Ishikawa (cell line): ENCODE data around the gene OR2AE1.

Experiments
- CEBPB ChIP-seq: IDR thresholded peaks from 2 replicates; pipeline ENCODE4 v1.6.1; 2012
- CREB1 ChIP-seq: IDR thresholded peaks from 2 replicates; pipeline ENCODE4 v1.6.1; 2012; ENCODE audit warnings: low read depth
- EGR1 ChIP-seq: IDR thresholded peaks from 2 replicates; pipeline ENCODE4 v1.6.1; 2012
- EP300 ChIP-seq: IDR thresholded peaks from 2 replicates; pipeline ENCODE4 v1.6.1; 2012; ENCODE audit warnings: borderline replicate concordance
- FOXM1 ChIP-seq: IDR thresholded peaks from 2 replicates; pipeline ENCODE4 v1.6.1; 2012; ENCODE audit warnings: low read depth, borderline replicate concordance
- NFIC ChIP-seq: IDR thresholded peaks from 2 replicates; pipeline ENCODE4 v1.6.1; 2012
- RAD21 ChIP-seq: IDR thresholded peaks from 2 replicates; pipeline ENCODE4 v1.6.1; 2012; ENCODE audit warnings: low read depth
- REST ChIP-seq: IDR thresholded peaks from 2 replicates; pipeline ENCODE4 v1.6.1; 2012; ENCODE audit warnings: low read depth, mild to moderate bottlenecking
- TAF1 ChIP-seq: IDR thresholded peaks from 2 replicates; pipeline ENCODE4 v1.6.1; 2012; ENCODE audit warnings: low read depth, mild to moderate bottlenecking
- TCF12 ChIP-seq: IDR thresholded peaks from 2 replicates; pipeline ENCODE4 v1.6.1; 2012; ENCODE audit warnings: low read depth
- TEAD4 ChIP-seq: IDR thresholded peaks from 2 replicates; pipeline ENCODE4 v1.6.1; 2012
- USF1 ChIP-seq: IDR thresholded peaks from 2 replicates; pipeline ENCODE4 v1.6.1; 2012
- YY1 ChIP-seq: IDR thresholded peaks from 2 replicates; pipeline ENCODE4 v1.6.1; 2012; ENCODE audit warnings: low read depth
- ZBTB7A ChIP-seq: IDR thresholded peaks from 2 replicates; pipeline ENCODE4 v1.6.1; 2012; ENCODE audit warnings: low read depth
- TF ChIP-seq, protein P1 (sequence below): IDR thresholded peaks from 2 replicates; pipeline ENCODE4 v1.6.1; 2012

Gene OR2AE1

DNA sequence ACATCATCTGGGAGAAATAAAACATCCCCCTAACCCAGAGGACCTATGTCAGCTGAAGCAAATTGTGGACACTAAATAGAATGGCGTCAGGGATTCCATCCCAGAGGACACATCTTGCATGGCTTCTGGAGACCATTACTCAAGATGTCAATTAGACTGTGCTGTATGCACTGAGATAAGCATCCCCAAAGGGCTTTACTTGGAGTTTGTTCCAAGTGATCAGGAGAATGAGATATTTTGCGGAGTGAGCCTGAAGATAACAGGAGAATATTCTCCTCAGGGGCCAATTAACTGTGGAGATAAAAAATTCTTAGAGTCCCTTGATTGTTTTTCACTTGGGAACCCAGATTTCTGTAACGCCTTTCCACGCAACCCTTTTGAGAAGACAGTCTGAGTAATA is 4.5 kb upstream of the OR2AE1 start:
- TF ChIP-seq TCF12 (no peak), CEBPB (no peak), EGR1 (no peak), EP300 (no peak), ZBTB7A (no peak), TAF1 (no peak), TEAD4 (no peak), CREB1 (no peak), YY1 (no peak), NFIC (no peak), FOXM1 (no peak), REST (no peak), RAD21 (no peak), USF1 (no peak)
- TF ChIP-seq, protein P1, sequence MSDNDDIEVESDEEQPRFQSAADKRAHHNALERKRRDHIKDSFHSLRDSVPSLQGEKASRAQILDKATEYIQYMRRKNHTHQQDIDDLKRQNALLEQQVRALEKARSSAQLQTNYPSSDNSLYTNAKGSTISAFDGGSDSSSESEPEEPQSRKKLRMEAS: no peak

DNA sequence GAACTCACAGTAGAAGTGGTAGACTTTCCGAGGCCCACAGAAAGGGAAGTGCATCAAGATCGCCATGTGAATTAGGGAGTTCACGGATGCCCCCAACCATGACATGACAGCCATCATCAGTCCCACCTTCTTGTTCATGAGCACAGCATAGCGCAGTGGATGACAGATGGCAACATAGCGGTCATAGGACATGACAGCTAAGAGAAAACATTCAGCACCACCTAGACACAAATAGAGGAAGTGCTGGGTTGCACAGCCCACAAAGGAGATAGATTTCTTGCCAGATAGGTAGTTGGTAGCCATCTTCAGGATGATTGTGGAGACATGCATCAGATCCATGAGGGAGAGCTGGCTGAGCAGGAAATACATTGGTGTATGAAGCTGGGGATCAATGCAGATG is 342 bp downstream of the OR2AE1 start:
- TF ChIP-seq RAD21 (0 out of 2 replicates have a peak, but pooled peaks have one; percentile 9), EP300 (no peak)

DNA sequence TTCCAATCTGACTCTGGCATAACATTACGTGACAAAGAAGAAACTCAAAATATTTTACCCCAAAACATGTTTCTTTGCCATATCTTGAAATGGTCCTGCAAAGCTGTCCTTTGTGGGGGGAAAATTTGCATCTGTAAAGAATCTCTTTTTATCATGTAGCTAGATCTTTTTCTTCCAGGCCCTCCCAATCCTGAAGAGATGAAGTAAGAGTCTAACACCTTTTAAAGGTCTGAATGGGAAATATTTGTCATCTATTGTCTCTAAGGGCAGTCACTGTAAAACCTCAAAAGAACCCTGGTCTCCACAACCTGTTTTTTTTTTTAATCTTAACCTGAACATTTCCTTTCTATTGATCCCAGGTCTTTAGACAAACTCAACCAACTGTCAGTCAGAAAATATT is 8.6 kb downstream of the OR2AE1 start:
- TF ChIP-seq EGR1 (no peak), YY1 (no peak), CEBPB (no peak), CREB1 (no peak), FOXM1 (no peak)

DNA sequence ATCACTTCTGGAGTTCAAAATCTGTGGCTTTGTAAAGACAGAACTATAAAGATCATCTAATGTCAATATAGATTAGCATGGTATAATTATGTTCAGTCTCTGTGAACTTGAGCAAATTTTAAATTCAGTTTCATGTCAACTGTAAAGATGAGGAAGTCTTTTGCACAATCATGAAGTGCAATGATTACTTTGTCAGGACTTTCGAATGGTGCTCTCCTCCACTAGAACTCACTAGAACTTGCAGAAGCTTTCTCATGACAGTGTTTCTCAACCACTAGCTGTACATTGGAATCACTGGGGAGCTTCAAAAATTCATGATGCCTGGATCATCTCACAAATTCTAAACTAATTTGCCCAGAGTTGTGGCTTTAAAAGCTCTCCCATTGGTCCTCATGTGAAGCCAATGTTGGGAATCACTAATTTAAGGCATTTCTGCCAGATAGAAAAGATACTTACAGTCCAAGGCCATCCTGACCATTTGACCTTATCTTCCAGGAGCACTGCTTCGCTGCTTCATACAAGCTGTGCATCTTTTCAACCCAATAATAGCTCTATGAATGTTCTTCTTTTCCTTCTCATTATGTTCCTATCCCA is 12.9 kb downstream of the OR2AE1 start:
- TF ChIP-seq REST (no peak), CEBPB (no peak), NFIC (no peak), YY1 (no peak), TAF1 (no peak)

DNA sequence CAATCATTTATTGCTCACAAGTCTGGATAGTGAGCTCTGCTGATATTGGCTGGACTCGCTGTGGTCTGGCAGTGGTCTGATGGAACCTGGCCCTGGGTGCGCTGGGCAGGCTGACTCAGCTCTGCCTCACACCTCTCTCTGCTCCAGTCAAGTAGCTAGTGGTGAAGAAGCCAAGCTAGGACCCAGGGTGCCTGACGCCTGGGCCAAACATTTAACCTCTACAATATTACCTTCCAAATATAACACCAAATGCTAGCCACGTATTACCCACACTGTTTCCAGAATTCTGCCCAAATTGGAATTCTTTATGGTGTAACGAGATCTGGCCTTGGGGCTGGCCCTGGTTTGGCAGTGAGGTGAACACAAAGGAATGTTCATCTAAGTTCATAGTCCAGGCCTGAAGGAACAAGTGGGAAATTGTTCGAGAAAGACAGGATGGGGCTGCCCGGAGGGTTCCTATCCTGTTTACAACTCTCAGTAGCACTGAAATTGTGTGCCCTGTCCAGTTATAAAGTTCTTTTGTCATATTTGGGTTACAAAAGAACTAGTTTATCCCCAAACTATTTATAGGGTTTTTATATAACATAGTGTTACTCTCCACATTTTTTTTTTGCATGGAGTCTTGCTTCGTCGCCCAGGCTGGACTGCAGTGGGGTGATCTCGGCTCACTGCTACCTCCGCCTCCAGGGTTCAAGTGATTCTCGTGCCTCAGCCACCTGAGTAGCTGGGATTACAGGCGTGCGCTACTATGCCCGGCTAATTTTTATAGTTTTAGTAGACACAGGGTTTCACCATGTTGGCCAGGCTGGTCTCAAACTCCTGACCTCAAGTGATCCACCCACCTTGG is 16.3 kb downstream of the OR2AE1 start:
- no peak for TF ChIP-seq NFIC

DNA sequence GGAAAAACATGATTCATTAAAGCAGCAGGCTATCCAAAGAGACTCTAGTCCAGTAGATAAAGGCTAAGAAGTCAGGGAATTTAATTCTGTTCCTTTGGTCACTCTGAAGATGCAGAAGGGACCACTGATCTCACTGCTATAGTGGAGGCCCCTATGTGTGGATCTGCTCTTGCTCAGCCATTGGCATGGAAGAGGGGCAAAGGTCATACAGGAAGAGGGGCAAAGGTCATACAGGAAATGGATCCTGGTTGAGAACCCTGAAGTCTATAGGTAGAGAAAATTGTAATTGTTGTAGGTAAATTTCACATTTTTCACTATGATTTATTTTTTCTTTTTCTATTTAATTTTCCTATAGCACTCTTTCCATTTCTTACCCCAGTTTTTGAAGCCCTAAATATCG is 21.6 kb downstream of the OR2AE1 start:
- TF ChIP-seq ZBTB7A: no peak
- no peak for TF ChIP-seq CREB1
- no peak for TF ChIP-seq RAD21
- no peak for TF ChIP-seq TCF12
- TF ChIP-seq CEBPB: no peak
- no peak for TF ChIP-seq REST
- no peak for TF ChIP-seq EP300
- no peak for TF ChIP-seq NFIC
- TF ChIP-seq YY1: no peak
- TF ChIP-seq, protein P1: no peak
- no peak for TF ChIP-seq TEAD4
- no peak for TF ChIP-seq EGR1
- TF ChIP-seq FOXM1: no peak
- no peak for TF ChIP-seq USF1
- no peak for TF ChIP-seq TAF1
